Adrenal gland (tissue), 5 donors: Measurements from ENCODE around the gene RETREG1.

Experiments
- CTCF ChIP-seq, 6 experiments: fragments of 450-650 bp in 4 of 6; fragments of 200-600 bp in 2 of 6; sonication (generic) in 1 of 6; IDR thresholded peaks; 1 replicate in 5 of 6; 2 replicates in 1 of 6; pipeline versions ENCODE4 v1.5.1 to v1.8.0; 2016 to 2021; ENCODE audit warnings: antibody characterized with exemption in 6 of 6, mild to moderate bottlenecking in 2 of 6, moderate library complexity in 1 of 6
- POLR2A ChIP-seq, 2 donors: fragments of 450-650 bp; IDR thresholded peaks; one replicate each; pipeline ENCODE4 v1.6.1; 2017; ENCODE audit warnings: antibody characterized with exemption in 2 of 2, mild to moderate bottlenecking in 2 of 2, moderate library complexity in 1 of 2
- donor health status: DM: no; HTN: no; CAD: no.

DNA sequence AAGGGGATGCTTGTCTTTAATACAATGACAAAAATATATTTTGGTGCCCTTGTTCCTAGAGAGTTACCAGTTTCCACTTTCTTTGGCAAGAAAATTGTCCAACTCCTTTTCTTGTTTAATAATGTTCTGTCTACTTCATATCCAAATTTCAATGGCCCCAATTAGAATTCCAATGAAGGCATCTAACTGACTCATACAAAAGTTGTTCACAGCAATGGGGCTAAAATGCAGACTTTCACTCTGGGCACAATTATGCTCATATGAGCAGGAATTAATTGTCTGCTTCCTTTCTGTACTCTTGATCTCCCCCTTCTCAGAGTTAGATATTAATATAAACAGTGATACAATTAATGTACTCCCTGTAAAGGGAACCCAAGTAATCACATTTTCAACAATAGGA lies 109.1 kb downstream of the RETREG1 start:
- TF ChIP-seq CTCF (IDR thresholded peaks at IDR 0.05) (no peak), POLR2A (IDR thresholded peaks at IDR 0.05) (no peak)
